HEK293T (cell line): ENCODE results near the gene CDK5R2.

Source experiments
- FOXA1 ChIP-seq: fragments of 450-650 bp; IDR thresholded peaks from 2 replicates; pipeline ENCODE4 v1.6.1; 2016; ENCODE audit warnings: mild to moderate bottlenecking
- FOXM1 ChIP-seq: fragments of 450-650 bp; IDR thresholded peaks from 2 replicates; pipeline ENCODE4 v1.6.1; 2017; ENCODE audit warnings: mild to moderate bottlenecking, borderline replicate concordance
- NFRKB ChIP-seq: fragments of 450-650 bp; IDR thresholded peaks from 2 replicates; pipeline ENCODE4 v1.6.1; 2016; ENCODE audit warnings: mild to moderate bottlenecking, moderate library complexity
- SUZ12 ChIP-seq: fragments of 450-650 bp; IDR thresholded peaks from 2 replicates; pipeline ENCODE4 v1.6.1; 2016; ENCODE audit warnings: mild to moderate bottlenecking

- TF ChIP-seq FOXM1, result no peak
- no peak for TF ChIP-seq FOXA1
- no peak for TF ChIP-seq NFRKB
- TF ChIP-seq SUZ12, result no peak
These were observed 11.4 kb downstream of the CDK5R2 start for GRCh38 chr2:218970894-218971293.
